ENCODE measurements around the gene SH3TC1. TPM values are rescaled to one million over a fixed set of nuclear protein-coding genes. Genes with fewer than 3 reads are reported as not detected.

The SH3TC1 gene
- total RNA-seq, 1 donor from 2014 or later = 5.4 TPM

- Mint-ChIP-seq H3K36me3 (no peaks in the 10 kb centered on the region), H3K4me3 (no peak overlapping the region), H3K27me3 (peaks cover 3% of the 10 kb centered on the region), H3K4me1 (ENCODE audit: unreplicated experiment) (peaks cover 16% of the 10 kb centered on the region), H3K9me3 (no peaks in the 10 kb centered on the region), H3K27ac (no peak overlapping the region)
- no peak for DNase-seq (ENCODE audit: extremely low spot score, unreplicated experiment)
- TF ChIP-seq CTCF (conservative IDR thresholded peaks at IDR 0.05) = no peak
Observed at GRCh38 chr4:8281519-8282133, 82.5 kb downstream of the SH3TC1 start.

- peaks cover 16% of the 10 kb centered on the region for H3K4me1 Mint-ChIP-seq (ENCODE audit: unreplicated experiment)
- H3K27me3 Mint-ChIP-seq = peaks cover 3% of the 10 kb centered on the region
- no peak overlapping the region for H3K27ac Mint-ChIP-seq
- no peaks in the 10 kb centered on the region for H3K9me3 Mint-ChIP-seq
- no peak overlapping the region for H3K4me3 Mint-ChIP-seq
- DNase-seq (ENCODE audit: extremely low spot score, unreplicated experiment) = no peak
- TF ChIP-seq CTCF (conservative IDR thresholded peaks at IDR 0.05) = no peak
- no peaks in the 10 kb centered on the region for H3K36me3 Mint-ChIP-seq
Observed at GRCh38 chr4:8282134-8282641, 83.1 kb downstream of the SH3TC1 start.

DNA sequence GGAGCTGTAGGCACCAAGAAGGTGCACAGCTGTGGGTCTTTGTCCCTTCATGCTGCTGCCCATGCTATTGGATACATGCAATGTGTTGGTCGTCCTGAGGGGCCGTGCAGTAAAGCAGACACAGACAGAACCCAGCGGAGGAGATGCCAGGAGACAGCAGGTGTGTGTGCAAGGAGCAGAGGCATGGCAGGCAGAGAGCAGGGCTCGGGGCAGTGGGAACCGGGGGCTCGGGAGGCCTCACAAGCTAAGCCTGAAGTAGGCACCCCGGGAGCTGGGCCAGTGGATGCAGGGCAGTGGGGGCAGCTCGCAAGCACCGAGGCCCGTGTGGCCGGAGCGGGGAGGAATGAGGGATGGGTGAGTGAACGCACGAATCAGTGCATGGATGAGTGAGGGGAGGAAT is 83.7 kb downstream of the SH3TC1 start:
- TF ChIP-seq CTCF (conservative IDR thresholded peaks at IDR 0.05) = no peak
- H3K27ac Mint-ChIP-seq = peak overlapping the region; percentile 41
- peaks cover 3% of the 10 kb centered on the region for H3K27me3 Mint-ChIP-seq
- peaks cover 16% of the 10 kb centered on the region for H3K4me1 Mint-ChIP-seq (ENCODE audit: unreplicated experiment)
- no peaks in the 10 kb centered on the region for H3K36me3 Mint-ChIP-seq
- H3K4me3 Mint-ChIP-seq = no peak overlapping the region
- no peaks in the 10 kb centered on the region for H3K9me3 Mint-ChIP-seq
- DNase-seq (ENCODE audit: extremely low spot score, unreplicated experiment) = no peak

DNA sequence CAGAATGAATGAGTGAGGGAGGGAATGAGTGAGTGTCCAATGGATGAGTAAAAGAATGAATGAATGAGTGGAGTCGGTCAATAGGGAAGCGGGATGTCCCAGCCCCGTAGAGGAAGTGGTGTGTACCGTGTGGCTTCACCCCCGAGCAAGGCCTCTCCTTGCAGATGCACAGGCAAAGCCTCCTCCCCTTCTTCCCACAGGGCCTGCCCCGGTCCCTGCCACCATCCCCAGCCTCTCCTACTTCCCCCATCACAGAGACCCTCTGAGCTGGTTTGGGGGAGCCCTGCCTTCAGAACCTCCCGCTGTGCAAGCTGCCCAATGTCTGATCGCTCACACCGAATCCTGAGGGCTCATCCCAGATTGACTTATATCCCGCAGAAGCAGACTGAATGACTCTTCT is 84.1 kb downstream of the SH3TC1 start:
- Mint-ChIP-seq H3K36me3 (no peaks in the 10 kb centered on the region), H3K4me3 (no peak overlapping the region), H3K4me1 (ENCODE audit: unreplicated experiment) (peaks cover 16% of the 10 kb centered on the region), H3K27ac (peak overlapping the region; percentile 41), H3K27me3 (peaks cover 3% of the 10 kb centered on the region), H3K9me3 (no peaks in the 10 kb centered on the region)
- no peak for DNase-seq (ENCODE audit: extremely low spot score, unreplicated experiment)
- no peak for TF ChIP-seq CTCF (conservative IDR thresholded peaks at IDR 0.05)

DNA sequence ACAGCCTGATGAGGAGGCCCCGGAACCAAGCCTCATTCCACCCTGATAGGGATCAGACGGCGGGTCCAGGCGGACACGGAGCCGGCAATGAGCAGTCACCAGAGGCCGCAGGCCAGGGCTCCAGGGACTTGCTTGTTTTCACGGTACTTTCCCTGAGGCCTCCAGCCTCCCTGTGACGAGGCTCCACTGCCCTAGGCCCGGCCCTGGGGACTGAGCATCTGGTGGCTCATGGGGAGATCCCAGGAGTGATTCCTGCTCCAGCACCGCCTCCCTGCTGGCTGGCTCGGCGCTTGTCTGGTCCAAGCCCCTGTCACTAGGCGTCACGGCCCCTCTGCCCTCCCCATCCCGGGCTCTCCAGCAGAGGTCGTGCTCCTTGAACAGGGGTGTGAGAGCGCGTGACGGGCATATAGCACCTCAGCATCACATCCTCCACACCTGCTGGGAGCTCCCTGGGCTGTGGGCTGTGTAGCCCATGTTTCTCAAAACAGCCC is 84.6 kb downstream of the SH3TC1 start:
- H3K4me3 Mint-ChIP-seq = no peak overlapping the region
- H3K36me3 Mint-ChIP-seq = no peaks in the 10 kb centered on the region
- no peaks in the 10 kb centered on the region for H3K9me3 Mint-ChIP-seq
- peaks cover 16% of the 10 kb centered on the region for H3K4me1 Mint-ChIP-seq (ENCODE audit: unreplicated experiment)
- TF ChIP-seq CTCF (conservative IDR thresholded peaks at IDR 0.05) = no peak
- H3K27me3 Mint-ChIP-seq = peaks cover 3% of the 10 kb centered on the region
- peak overlapping the region; percentile 41 for H3K27ac Mint-ChIP-seq
- DNase-seq (ENCODE audit: extremely low spot score, unreplicated experiment) = no peak
